CD4-positive, alpha-beta memory T cell (primary cell): Measurements from ENCODE around the gene ATP1B3. TPM values are rescaled to one million over a fixed set of nuclear protein-coding genes. Genes with fewer than 3 reads are reported as not detected.

Experiments used
- CTCF ChIA-PET: fragments of 350-600 bp; sonication (Branson Sonifier 250); formaldehyde crosslinking; loops from one replicate; lab custom pipeline; 2021; ENCODE audit warnings: inconsistent platforms; ENCODE audit not compliant: partially characterized antibody; lab: Charles Lee
- POLR2A ChIA-PET: fragments of 350-600 bp; sonication (Branson Sonifier 250); formaldehyde crosslinking; loops from one replicate; lab custom pipeline; 2021; ENCODE audit not compliant: partially characterized antibody; lab: Charles Lee
- DNase-seq, 5 donors: peaks; one replicate each; pipeline versions ENCODE4 v3.0.0 to v3.0.0-alpha.2; 2020 to 2022; ENCODE audit warnings: mixed read lengths in 1 of 5
- H3K27ac ChIP-seq: one replicate; pipeline ENCODE4 v1.7.0; 2013; ENCODE audit warnings: low read depth, low read length
- H3K27me3 ChIP-seq: 2 replicates; pipeline ENCODE4 v1.7.0; 2013; ENCODE audit warnings: mild to moderate bottlenecking, low read length, moderate library complexity; ENCODE audit not compliant: insufficient read depth
- H3K36me3 ChIP-seq: 2 replicates; pipeline ENCODE4 v1.7.0; 2013; ENCODE audit warnings: mild to moderate bottlenecking, low read length, moderate library complexity; ENCODE audit not compliant: insufficient read depth
- H3K4me1 ChIP-seq: 2 replicates; pipeline ENCODE4 v1.7.0; 2013; ENCODE audit warnings: mild to moderate bottlenecking, low read length, moderate library complexity; ENCODE audit not compliant: insufficient read depth
- H3K4me3 ChIP-seq, 2 donors: one replicate each; pipeline ENCODE4 v1.7.0; 2013; ENCODE audit warnings: low read length in 2 of 2, mild to moderate bottlenecking in 1 of 2
- H3K9me3 ChIP-seq, 2 donors: one replicate each; pipeline ENCODE4 v1.7.0; 2013; ENCODE audit warnings: low read length in 2 of 2, control low read depth in 1 of 2; ENCODE audit not compliant: control insufficient read depth in 1 of 2
- H3K27ac Mint-ChIP-seq, 7 donors: one replicate each; pipeline ENCODE4 v1.8.0; 2020 to 2021; ENCODE audit warnings: mixed read lengths in 7 of 7, mild to moderate bottlenecking in 6 of 7, inconsistent platforms in 3 of 7, moderate library complexity in 3 of 7
- H3K27me3 Mint-ChIP-seq, 2 donors: one replicate each; pipeline ENCODE4 v1.8.0; 2020 to 2021; ENCODE audit warnings: mixed read lengths in 2 of 2
- H3K36me3 Mint-ChIP-seq, 2 donors: one replicate each; pipeline ENCODE4 v1.8.0; 2020 to 2021; ENCODE audit warnings: mixed read lengths in 2 of 2, inconsistent platforms in 1 of 2, mild to moderate bottlenecking in 1 of 2
- H3K4me1 Mint-ChIP-seq, 4 donors: one replicate each; pipeline ENCODE4 v1.8.0; 2020 to 2021; ENCODE audit warnings: mixed read lengths in 4 of 4, mild to moderate bottlenecking in 1 of 4
- H3K4me3 Mint-ChIP-seq, 8 donors: one replicate each; pipeline ENCODE4 v1.8.0; 2020 to 2021; ENCODE audit warnings: mixed read lengths in 8 of 8, mild to moderate bottlenecking in 7 of 8, moderate library complexity in 6 of 8, inconsistent platforms in 3 of 8
- H3K9me3 Mint-ChIP-seq, 8 donors: one replicate each; pipeline ENCODE4 v1.8.0; 2020 to 2021; ENCODE audit warnings: mixed read lengths in 8 of 8, mild to moderate bottlenecking in 5 of 8, inconsistent platforms in 3 of 8, moderate library complexity in 1 of 8
- intact Hi-C: fragments of 100-400 bp; cut with micrococcal nuclease; formaldehyde crosslinking; loops from one replicate; pipeline ENCODE4 v1.15.1; 2023
- polyA plus RNA-seq, 2 donors: library from polyadenylated mRNA; unstranded; fragments of 300-500 nt; fragmentation: Illumina TruSeq; gene quantifications; one replicate each; pipeline ENCODE4 v1.2.3, GENCODE V29; 2021
- total RNA-seq, 2 experiments: library from RNA; stranded (reverse); gene quantifications; one replicate each; pipeline ENCODE4 v1.2.3, GENCODE V29; 2021

Gene ATP1B3
- total and polyA plus RNA-seq, 4 experiments from 2014 or later, result 28.3 to 132 (median 72.5) TPM

DNA sequence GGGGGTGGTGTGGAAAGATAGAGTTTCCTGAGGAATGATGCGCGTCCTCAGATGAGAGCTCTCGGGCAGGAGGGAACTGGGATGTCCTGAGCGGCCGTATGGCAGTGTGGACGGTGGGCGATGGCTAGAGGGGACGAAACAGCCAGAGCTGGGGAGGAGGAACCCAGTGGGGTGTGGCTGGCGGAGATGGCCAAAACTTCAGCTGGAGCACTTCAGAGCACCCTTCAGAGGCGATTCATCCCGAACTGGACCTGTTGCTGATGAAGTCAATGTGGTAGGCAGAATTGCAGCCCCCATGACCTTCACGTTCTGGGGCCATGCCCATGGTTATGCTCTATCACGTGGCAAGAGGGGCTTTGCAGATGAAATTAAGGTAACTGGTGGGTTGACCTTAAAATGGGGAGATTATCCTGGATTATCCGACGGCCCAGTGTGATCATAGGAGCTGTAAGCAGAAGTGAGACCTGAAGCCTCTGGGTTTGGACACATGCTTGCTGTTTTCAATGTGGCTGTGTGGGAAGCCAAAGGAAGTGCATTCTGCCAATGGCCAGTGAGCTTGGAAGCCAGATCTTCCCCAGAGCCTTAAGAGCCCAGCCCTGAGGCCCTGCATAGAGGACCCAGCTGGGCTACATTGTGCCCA lies 52.3 kb downstream of the ATP1B3 start:
- POLR2A ChIA-PET, result no interaction called here
- peak overlapping the region in 3 of 7 donors; percentile 31 to 43 (median 42) for H3K27ac Mint-ChIP-seq

GRCh38 chr3:141929341-141929995 lies 53.0 kb downstream of the ATP1B3 start:
- H3K9me3 ChIP-seq, result no peaks in the 10 kb centered on the region
- no peaks in the 10 kb centered on the region for H3K27me3 ChIP-seq
- H3K4me1 ChIP-seq, result no peaks in the 10 kb centered on the region
- Mint-ChIP-seq H3K4me1 (no peaks in the 10 kb centered on the region), H3K27me3 (no peaks in the 10 kb centered on the region), H3K36me3 (peaks cover 21 to 25% of the 10 kb centered on the region in 2 donors), H3K4me3 (no peak overlapping the region), H3K27ac (peak overlapping the region in 1 of 7 donors; percentile 43), H3K9me3 (no peaks in the 10 kb centered on the region)
- no peak for DNase-seq
- ChIA-PET POLR2A (no interaction called here), CTCF (interaction anchor here (1.0 kb wide), 1 partner anchor 16 kb away, joined by 5 read pairs; no protein-coding TSS in a partner anchor)
- no peak overlapping the region for H3K27ac ChIP-seq
- no peak overlapping the region for H3K4me3 ChIP-seq
- intact Hi-C loops, result no loop called here
- H3K36me3 ChIP-seq, result peaks cover 4% of the 10 kb centered on the region

More for the DNA sequence above, 52.3 kb downstream of the ATP1B3 start:
- no peaks in the 10 kb centered on the region for H3K9me3 Mint-ChIP-seq
- CTCF ChIA-PET, result interaction anchor here (1.0 kb wide), 2 partner anchors 15 to 53 kb away, joined by 3 to 5 read pairs; no protein-coding TSS in a partner anchor
- DNase-seq, result no peak
- no peak overlapping the region for H3K4me3 Mint-ChIP-seq
- intact Hi-C loops, result no loop called here
- H3K9me3 ChIP-seq, result no peaks in the 10 kb centered on the region
- no peaks in the 10 kb centered on the region for H3K4me1 ChIP-seq
- no peak overlapping the region for H3K4me3 ChIP-seq
- no peaks in the 10 kb centered on the region for H3K4me1 Mint-ChIP-seq
- no peaks in the 10 kb centered on the region for H3K27me3 ChIP-seq
- no peaks in the 10 kb centered on the region for H3K27me3 Mint-ChIP-seq
- peaks cover 24 to 27% of the 10 kb centered on the region in 2 donors for H3K36me3 Mint-ChIP-seq
- H3K27ac ChIP-seq, result no peak overlapping the region
- peaks cover 4% of the 10 kb centered on the region for H3K36me3 ChIP-seq

GRCh38 chr3:141930801-141931200 lies 54.4 kb downstream of the ATP1B3 start:
- Histone ChIP-seq H3K4me1 (no peaks in the 10 kb centered on the region), H3K27me3 (no peaks in the 10 kb centered on the region), H3K36me3 (peaks cover 4% of the 10 kb centered on the region), H3K9me3 (no peaks in the 10 kb centered on the region), H3K4me3 (no peak overlapping the region), H3K27ac (no peak overlapping the region)
- Mint-ChIP-seq H3K27ac (no peak overlapping the region), H3K4me3 (no peak overlapping the region), H3K9me3 (no peaks in the 10 kb centered on the region), H3K36me3 (peaks cover 14 to 15% of the 10 kb centered on the region in 2 donors), H3K27me3 (no peaks in the 10 kb centered on the region), H3K4me1 (no peaks in the 10 kb centered on the region)
- intact Hi-C loops, result no loop called here
- CTCF ChIA-PET, result no interaction called here
- POLR2A ChIA-PET, result no interaction called here
- DNase-seq, result no peak

DNA sequence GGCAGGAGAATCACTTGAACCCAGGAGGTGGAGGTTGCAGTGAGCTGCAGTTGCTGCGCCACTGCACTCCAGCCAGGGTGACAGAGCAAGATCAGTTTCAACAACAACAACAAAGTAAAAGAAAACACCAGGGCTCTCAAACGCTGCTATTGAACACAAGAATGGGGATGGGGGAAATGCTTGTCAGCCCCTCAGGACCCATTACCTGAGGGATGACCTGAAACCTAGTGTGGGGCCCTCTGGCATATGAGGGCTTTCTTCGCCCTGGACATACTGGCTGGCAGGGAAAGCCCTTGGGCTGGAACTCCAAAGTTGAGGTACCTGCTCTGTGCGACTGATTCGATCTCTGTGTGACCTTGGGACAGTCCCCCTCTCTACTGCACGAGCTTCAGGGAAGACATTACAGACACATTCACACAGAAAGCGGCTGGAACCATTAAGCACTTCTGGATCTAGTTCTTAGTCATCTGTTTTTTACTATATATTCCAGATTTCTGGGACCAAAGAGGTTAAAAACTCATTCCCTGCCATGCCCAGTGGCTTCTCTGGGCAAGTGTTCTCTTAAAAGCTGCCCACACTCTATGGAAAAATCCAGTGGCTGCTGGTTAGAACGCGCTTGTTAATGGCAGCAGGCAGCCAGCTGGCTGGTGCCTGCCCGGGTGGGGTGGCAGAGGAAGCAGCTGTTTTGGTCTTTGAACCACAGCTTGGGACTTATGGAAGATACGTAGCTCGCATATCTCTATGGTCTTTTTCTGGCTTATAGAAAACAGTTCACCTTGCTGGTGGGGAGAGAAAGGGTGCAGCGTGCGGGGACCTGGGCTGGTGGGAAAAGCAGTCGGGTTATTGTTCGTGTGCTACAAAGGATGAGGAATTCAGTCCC lies 57.2 kb downstream of the ATP1B3 start:
- H3K4me1 Mint-ChIP-seq, result no peaks in the 10 kb centered on the region
- H3K4me1 ChIP-seq, result no peaks in the 10 kb centered on the region
- ChIA-PET POLR2A (no interaction called here), CTCF (interaction anchor here (1.4 kb wide), 1 partner anchor 20 kb away, joined by 4 read pairs; no protein-coding TSS in a partner anchor)
- no peak for DNase-seq
- H3K4me3 ChIP-seq, result no peak overlapping the region
- H3K9me3 ChIP-seq, result no peaks in the 10 kb centered on the region
- H3K27ac Mint-ChIP-seq, result no peak overlapping the region
- H3K27ac ChIP-seq, result no peak overlapping the region
- intact Hi-C loops, result no loop called here
- H3K27me3 Mint-ChIP-seq, result no peaks in the 10 kb centered on the region
- no peaks in the 10 kb centered on the region for H3K36me3 ChIP-seq
- no peaks in the 10 kb centered on the region for H3K27me3 ChIP-seq
- peaks cover under 1% of the 10 kb centered on the region in 2 donors for H3K36me3 Mint-ChIP-seq
- no peak overlapping the region for H3K4me3 Mint-ChIP-seq
- H3K9me3 Mint-ChIP-seq, result no peaks in the 10 kb centered on the region

GRCh38 chr3:141934354-141934753 lies 57.9 kb downstream of the ATP1B3 start:
- no peak for DNase-seq
- Histone ChIP-seq H3K4me3 (no peak overlapping the region), H3K36me3 (no peaks in the 10 kb centered on the region), H3K9me3 (no peaks in the 10 kb centered on the region), H3K27ac (no peak overlapping the region), H3K27me3 (no peaks in the 10 kb centered on the region), H3K4me1 (no peaks in the 10 kb centered on the region)
- no peaks in the 10 kb centered on the region for H3K36me3 Mint-ChIP-seq
- H3K9me3 Mint-ChIP-seq, result no peaks in the 10 kb centered on the region
- CTCF ChIA-PET, result no interaction called here
- H3K27ac Mint-ChIP-seq, result peak overlapping the region in 1 of 7 donors; percentile 17
- no peaks in the 10 kb centered on the region for H3K27me3 Mint-ChIP-seq
- POLR2A ChIA-PET, result no interaction called here
- H3K4me3 Mint-ChIP-seq, result no peak overlapping the region
- no peaks in the 10 kb centered on the region for H3K4me1 Mint-ChIP-seq
- intact Hi-C loops, result no loop called here

- Mint-ChIP-seq H3K4me1 (no peaks in the 10 kb centered on the region), H3K27me3 (no peaks in the 10 kb centered on the region), H3K4me3 (no peak overlapping the region), H3K27ac (no peak overlapping the region), H3K9me3 (no peaks in the 10 kb centered on the region), H3K36me3 (no peaks in the 10 kb centered on the region)
- DNase-seq, result no peak
- POLR2A ChIA-PET, result no interaction called here
- H3K9me3 ChIP-seq, result no peaks in the 10 kb centered on the region
- CTCF ChIA-PET, result interaction anchor here (0.7 kb wide), 1 partner anchor 20 kb away, joined by 3 read pairs; no protein-coding TSS in a partner anchor
- no peaks in the 10 kb centered on the region for H3K4me1 ChIP-seq
- intact Hi-C loops, result no loop called here
- H3K4me3 ChIP-seq, result no peak overlapping the region
- H3K36me3 ChIP-seq, result no peaks in the 10 kb centered on the region
- H3K27me3 ChIP-seq, result no peaks in the 10 kb centered on the region
- H3K27ac ChIP-seq, result no peak overlapping the region
Measured at GRCh38 chr3:141938011-141938500, 61.6 kb downstream of the ATP1B3 start.

- H3K9me3 ChIP-seq, result no peaks in the 10 kb centered on the region
- no peak for DNase-seq
- Mint-ChIP-seq H3K9me3 (no peaks in the 10 kb centered on the region), H3K36me3 (no peaks in the 10 kb centered on the region), H3K4me1 (no peaks in the 10 kb centered on the region), H3K4me3 (no peak overlapping the region), H3K27me3 (no peaks in the 10 kb centered on the region), H3K27ac (no peak overlapping the region)
- POLR2A ChIA-PET, result no interaction called here
- CTCF ChIA-PET, result no interaction called here
- no peak overlapping the region for H3K27ac ChIP-seq
- H3K36me3 ChIP-seq, result no peaks in the 10 kb centered on the region
- intact Hi-C loops, result no loop called here
- no peaks in the 10 kb centered on the region for H3K4me1 ChIP-seq
- no peaks in the 10 kb centered on the region for H3K27me3 ChIP-seq
- H3K4me3 ChIP-seq, result no peak overlapping the region
Measured at GRCh38 chr3:141939759-141940158, 63.3 kb downstream of the ATP1B3 start.
